Cardiac ventricle fibroblast (primary cell): ENCODE data around the gene UQCRQ. TPM values are rescaled to one million over a fixed set of nuclear protein-coding genes. Genes with fewer than 3 reads are reported as not detected.

Experiments
- total RNA-seq: library from RNA; depleted of rRNA; stranded (reverse); fragments of >200 nt; gene quantifications from 2 replicates; pipeline ENCODE4 v1.2.3, GENCODE V29; 2015

Gene UQCRQ
- 137 and 161 TPM in 2 replicates for total RNA-seq

DNA sequence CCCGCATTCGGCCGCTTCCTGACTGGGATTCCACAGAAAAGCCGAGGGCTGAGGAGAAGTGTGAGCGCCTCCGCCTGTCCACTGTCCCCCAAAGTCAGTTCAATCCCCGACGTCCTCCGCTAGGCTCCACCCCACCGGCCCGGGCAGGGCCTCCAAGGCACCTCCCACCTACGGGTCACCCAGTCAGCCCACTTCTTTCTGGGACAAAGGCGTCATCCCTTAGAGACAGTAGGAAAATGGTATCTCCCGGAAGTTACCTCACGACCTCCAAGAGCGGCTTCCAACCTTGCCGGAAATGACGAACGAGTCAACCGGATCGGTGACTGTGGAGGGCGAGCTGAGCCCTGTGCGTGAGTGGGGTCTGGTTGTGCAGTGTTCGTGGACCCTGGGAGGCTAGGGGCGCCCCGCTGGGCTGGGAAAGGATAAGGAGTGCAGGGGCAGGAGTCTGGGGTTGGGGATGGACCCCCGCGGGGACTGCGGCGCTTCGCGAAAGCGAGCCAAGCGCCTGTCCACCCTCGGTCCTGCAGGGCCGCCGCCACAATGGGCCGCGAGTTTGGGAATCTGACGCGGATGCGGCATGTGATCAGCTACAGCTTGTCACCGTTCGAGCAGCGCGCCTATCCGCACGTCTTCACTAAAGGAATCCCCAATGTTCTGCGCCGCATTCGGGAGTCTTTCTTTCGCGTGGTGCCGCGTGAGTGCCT lies at the start of gene UQCRQ, which contains the start of gene GDF9:
UQCRQ (plus strand) TSS at position 301 of the 704 bp plus-strand sequence; CDS start at position 541, 240 bp downstream.
GDF9 (minus strand) TSS at position 128 of the 704 bp plus-strand sequence. CDS start 1,936 bp downstream, outside the sequence.

DNA sequence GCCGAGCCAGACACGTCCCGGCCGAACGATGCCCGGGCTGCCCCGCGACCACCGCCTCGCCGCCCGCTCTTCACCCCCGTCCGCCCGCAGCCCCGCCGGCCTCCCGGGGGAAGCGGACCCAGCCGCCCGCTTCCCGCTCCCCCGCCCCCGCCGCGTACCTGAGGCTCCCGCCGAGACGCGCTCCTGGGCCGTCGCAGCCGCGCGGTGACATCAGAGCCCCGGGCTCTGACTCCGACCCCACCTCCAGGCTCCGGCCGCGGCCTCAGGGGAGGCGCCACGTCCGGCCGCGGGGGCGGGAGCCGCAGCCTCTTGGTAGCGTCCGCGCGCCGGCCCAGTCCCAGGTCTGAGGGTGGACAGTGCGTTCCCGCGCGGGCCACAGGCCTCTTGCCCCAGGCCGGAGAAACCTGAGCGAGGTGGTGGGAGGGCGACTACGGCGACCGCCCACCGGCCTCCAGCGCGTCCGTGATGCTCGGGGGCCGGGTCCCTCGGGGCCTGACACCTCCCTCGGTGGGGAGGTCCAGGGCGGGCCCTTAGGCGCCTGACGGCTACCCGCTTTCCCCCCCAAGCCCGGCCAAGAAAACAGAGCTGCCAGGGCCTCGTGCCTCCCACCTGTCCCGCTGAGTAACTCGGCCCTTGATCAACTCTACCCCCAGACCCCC lies 35.9 kb upstream of the UQCRQ start, which contains the start of gene SHROOM1:
SHROOM1 (minus strand) TSS at position 212 of the 659 bp plus-strand sequence. CDS start 4,507 bp downstream, outside the sequence.

DNA sequence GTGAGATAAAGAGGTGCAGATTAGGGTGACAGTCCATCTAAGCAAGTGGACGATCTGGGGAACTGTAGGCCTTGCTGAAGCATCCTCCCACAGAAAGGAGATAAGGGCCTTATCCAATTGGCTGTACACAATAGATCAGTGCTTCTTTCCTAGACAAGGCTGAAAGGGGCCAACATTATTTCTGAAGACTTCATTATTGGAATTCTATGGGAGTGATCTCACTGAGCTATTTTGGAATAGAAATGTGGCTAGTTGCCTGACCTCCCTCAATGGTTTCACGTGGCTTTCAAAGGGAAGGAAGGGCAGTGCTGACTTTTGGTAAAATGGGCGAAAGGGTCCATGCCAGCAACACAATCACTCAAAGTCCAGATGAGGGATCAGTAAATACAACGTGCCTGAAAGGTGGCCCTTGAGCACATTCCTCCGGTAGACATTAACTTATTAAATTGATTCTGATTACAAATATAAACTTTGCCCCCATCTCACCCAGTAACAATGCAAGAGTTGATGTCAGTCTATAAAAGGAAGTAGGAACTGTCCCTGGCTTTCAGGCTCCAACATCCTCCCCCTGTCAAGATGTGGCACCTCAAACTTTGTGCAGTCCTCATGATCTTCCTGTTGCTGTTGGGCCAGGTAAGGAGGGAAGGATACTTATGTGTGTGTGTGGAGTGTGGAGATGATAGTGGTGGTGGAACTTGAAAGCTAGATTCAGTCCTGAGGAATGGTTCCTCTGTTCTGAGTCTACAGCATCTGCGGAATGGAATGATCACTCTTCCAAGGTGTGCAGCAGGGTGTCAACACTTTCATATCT lies 6.9 kb downstream of the UQCRQ start, which contains the start of gene LEAP2:
LEAP2 (plus strand) TSS at position 550 of the 811 bp plus-strand sequence; CDS start at position 577, 27 bp downstream.

Other genes with a start within 250 kb of the UQCRQ start
- not detected in 2 replicates for gene IL13, start 208.5 kb upstream of the UQCRQ start, total RNA-seq
- not detected in 2 replicates for gene IL4, start 192.7 kb upstream of the UQCRQ start, total RNA-seq
- 3.9 and 4.6 TPM in 2 replicates for gene KIF3A, start 129.1 kb upstream of the UQCRQ start, total RNA-seq
- gene CCNI2, start 119.2 kb upstream of the UQCRQ start, total RNA-seq = not detected in 2 replicates
- gene SEPTIN8, start 89.4 kb upstream of the UQCRQ start, total RNA-seq = 24.6 and 34.2 TPM in 2 replicates
- not detected in 2 replicates for gene SOWAHA, start 53.3 kb upstream of the UQCRQ start, total RNA-seq
- 6.2 and 8.9 TPM in 2 replicates for gene SHROOM1, start 36.0 kb upstream of the UQCRQ start, total RNA-seq
- 0.20 TPM in 1 of 2 replicates, not detected in the other for gene GDF9, start 173 bp upstream of the UQCRQ start, total RNA-seq
- gene LEAP2, start 7.0 kb downstream of the UQCRQ start, total RNA-seq = 0.10 and 0.37 TPM in 2 replicates
- 44.3 and 49.5 TPM in 2 replicates for gene AFF4, start 97.0 kb downstream of the UQCRQ start, total RNA-seq
- 6.7 and 8.3 TPM in 2 replicates for gene ZCCHC10, start 159.9 kb downstream of the UQCRQ start, total RNA-seq
- gene HSPA4, start 185.4 kb downstream of the UQCRQ start, total RNA-seq = 52.5 and 67.2 TPM in 2 replicates